Measurements from ENCODE around the gene PRXL2A.

Gene PRXL2A

GRCh38 chr10:80444646-80445319, 36.4 kb downstream of the PRXL2A start:
- DNase-seq (ENCODE audit: low read depth), result peak; percentile 63

DNA sequence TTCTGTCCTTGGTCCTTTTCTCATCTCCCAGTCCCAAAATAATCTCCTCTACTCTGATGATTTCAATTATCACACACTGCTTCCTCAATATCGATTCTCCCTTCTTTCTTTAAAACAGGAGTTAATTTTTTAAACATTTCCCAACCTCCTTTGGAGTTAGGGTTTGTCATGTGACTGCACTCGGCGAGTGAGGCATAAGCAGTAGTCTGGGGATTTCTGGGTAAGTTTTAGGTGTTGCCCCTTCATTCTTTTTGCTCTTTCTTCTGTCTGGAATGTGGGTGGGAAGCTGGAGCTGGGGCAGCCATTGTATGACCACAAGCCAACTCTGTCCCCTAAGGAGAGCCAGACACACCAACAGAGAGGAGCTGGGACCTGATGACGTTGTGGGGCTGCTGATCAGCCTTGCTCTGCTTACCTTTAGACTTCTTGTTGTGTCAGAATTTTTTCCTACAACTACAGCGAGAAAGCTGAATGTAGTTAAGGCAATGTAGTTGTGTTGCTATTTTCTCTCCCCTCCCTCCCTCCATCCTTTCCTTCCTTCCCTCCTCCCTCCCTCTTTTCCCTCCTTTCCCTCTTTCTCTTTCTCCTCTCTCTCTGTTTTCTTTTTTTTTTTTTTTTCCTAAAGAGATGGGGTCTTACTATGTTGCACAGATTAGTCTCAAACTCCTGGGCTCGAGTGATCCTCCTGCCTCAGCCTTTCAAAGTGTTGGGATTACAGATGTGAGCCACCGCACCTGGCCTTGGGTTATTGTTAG, 39.3 kb downstream of the PRXL2A start:
- DNase-seq (ENCODE audit: low read depth), result no peak

GRCh38 chr10:80448209-80448942, 40.0 kb downstream of the PRXL2A start:
- DNase-seq (ENCODE audit: low read depth), result no peak

DNA sequence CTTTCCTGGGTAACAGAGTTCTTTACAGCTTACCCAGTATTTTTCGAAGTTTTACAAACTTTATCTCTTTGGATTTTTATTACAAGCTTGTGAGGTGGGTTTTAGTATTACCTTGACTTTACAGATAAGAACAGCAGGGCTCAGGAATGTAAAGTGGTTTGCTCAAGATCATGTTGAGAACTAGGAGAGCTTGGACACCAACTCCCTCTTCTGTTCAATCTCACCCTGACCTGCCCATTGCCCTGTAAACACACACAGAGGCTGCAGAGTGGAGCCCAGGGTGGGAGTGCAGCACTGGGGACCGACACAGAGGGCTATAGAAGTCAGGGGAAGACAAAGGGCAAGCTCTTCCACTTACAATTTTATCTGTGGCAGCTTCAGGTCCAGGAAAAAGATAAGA, 41.2 kb downstream of the PRXL2A start:
- DNase-seq (ENCODE audit: low read depth), result no peak

- no peak for DNase-seq (ENCODE audit: low read depth)
These were observed 42.8 kb downstream of the PRXL2A start for GRCh38 chr10:80451132-80451531.

- DNase-seq (ENCODE audit: low read depth), result no peak
These were observed 43.7 kb downstream of the PRXL2A start for GRCh38 chr10:80452069-80452468.

GRCh38 chr10:80452640-80453039, 44.3 kb downstream of the PRXL2A start:
- no peak for DNase-seq (ENCODE audit: low read depth)

GRCh38 chr10:80453056-80453841, 44.9 kb downstream of the PRXL2A start:
- DNase-seq (ENCODE audit: low read depth), result no peak

DNA sequence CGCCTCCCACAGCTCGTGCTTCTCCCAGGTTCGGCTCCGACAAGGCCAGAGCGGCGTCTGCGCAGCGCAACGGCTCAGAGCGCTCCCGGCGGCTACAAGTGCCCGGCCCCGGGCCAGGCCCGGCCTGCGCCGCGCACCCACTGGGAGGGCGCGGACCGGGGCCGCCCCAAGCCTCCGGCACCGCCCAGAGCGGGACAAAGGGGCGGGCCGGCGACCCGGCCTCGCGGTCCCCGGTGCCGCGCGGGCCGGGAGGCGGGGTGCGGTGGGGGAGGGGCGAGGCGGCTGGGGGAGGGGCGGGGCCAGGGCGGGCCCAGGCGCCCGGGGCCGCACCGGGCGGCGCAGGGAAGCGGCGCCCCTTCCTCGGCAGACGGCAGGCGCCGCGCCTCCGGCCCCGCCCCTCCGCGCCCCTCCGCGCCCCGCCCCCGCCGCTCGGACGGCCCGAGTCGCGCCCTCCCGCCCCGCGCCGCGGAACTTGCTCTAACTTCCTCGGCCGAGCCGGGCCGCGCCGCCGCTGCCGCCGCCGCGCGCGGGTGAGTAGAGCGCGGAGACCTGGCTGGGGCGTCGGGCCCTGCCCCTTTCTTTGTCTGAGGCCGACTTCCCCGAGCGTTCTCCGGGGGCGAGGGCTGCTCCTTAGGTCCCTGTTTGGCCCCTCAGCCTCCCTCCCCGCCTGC, 45.6 kb downstream of the PRXL2A start, which contains the start of gene TSPAN14:
TSPAN14 (plus strand) TSS at position 469 of the 671 bp plus-strand sequence. CDS start 34,924 bp downstream, outside the sequence.
- peak; percentile 70 for DNase-seq (ENCODE audit: low read depth)

GRCh38 chr10:80454513-80455460, 46.4 kb downstream of the PRXL2A start:
- no peak for DNase-seq (ENCODE audit: low read depth)

- no peak for DNase-seq (ENCODE audit: low read depth)
These were observed 47.4 kb downstream of the PRXL2A start for GRCh38 chr10:80455461-80456349.

- DNase-seq (ENCODE audit: low read depth), result no peak
These were observed 49.4 kb downstream of the PRXL2A start for GRCh38 chr10:80457554-80458262.

DNA sequence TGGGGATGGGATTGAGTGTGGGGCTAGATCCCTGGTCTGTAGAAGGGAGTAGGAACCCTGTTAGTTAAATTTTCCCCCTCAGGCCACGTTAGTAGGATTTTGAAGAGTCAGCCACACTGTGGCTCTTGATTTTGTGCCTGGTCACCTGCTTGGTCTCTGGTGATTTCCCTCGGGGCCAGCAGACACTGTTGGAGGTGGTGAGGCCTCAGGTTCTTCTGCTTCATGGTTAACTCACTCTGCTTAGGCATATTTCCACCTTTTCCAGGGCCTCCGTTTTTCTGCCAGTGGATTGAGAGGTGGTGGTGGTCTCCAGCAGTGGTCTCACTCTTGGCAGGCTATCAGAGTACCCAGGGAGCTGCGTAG, 49.9 kb downstream of the PRXL2A start:
- DNase-seq (ENCODE audit: low read depth), result no peak

DNA sequence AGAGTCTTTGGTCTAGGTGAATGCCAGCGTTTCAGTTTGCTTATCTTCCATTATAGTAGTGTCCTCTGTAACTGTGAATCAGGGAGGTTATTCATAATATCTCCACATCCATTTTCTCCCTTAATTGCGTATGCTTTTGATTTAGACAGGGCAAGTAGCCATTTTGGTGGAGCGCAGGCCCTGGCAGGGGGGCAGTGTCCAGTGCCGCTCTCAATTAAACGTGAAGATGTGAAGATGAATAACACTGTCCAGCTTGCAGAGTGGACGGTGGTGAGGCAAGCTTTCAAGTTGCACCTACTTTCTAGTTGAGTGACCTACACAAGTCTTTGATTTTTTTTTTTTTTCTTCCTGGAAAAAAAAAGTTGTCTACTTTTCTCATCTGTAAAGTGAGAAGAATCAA, 50.3 kb downstream of the PRXL2A start:
- no peak for DNase-seq (ENCODE audit: low read depth)

DNA sequence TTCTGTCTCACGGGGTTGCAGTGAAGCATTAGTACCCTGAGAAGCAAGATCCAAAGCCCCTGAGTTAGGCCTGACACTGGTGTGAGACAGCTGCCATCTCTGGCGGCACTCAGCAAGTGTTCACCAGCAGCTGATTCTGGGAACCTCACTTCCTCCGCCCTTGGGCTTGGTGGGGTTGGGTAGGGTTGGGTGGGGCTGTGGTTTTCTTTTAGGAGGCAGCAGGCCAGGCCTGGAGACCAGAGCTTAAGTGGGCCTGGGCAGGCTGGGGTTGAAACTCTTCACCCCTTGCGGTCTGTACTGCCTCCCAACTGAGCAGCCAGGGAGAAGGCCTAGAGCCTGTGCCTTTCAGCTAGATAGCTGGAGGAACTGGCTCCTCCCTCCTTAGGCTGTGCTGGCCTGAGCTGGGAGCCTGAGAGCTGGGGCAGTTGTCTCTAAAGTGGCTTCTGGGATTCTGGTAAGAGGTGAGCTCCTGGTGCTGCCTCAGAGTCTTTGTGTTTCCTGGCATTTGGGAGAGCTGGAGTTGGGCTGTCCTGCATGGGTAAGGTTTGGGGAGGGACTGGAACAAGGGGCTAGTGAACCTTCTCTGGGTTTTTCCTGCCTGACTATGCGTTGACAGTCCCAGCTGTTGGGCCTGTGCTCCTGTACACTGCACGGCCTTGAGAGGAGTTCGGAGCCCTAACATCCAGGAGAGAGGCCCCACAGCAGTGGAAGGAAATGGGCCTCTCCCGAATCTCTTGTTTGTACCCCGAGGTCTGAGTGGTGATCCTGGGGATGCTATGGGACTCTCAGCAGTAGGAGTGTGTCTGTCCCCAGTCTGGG, 50.9 kb downstream of the PRXL2A start:
- DNase-seq (ENCODE audit: low read depth), result peak; percentile 50

- no peak for DNase-seq (ENCODE audit: low read depth)
These were observed 52.3 kb downstream of the PRXL2A start for GRCh38 chr10:80460399-80461207.

All from activated T-cell treated with anti-CD3 and anti-CD28 coated beads for 24 hours (primary cell).